HCT116 (cell line): ENCODE results near the gene PPM1H. TPM values are rescaled to one million over a fixed set of nuclear protein-coding genes. Genes with fewer than 3 reads are reported as not detected.
"Not testable (repeated sequence)": the region's sequence is repeated elsewhere in the genome, so short reads cannot be mapped to it uniquely, and the experiment has no call there.

Experiments used
- ATAC-seq: fragments of 200-7000 bp; cut with Tn5 transposase; 2 replicates; pipeline ENCODE4 v1.9.1; 2020; ENCODE audit warnings: mild to moderate bottlenecking, moderate library complexity
- BruUV-seq: library from RNA; stranded (reverse); fragments of 400-500 nt; replicated peaks from 2 replicates; lab custom pipeline; 2021; lab: Mats Ljungman, UMichigan
- CTCF ChIA-PET: fragments of 300-600 bp; sonication (Branson Sonifier 250); formaldehyde crosslinking; loops from one replicate; lab custom pipeline; 2021; ENCODE audit warnings: antibody characterized with exemption; lab: Charles Lee
- POLR2A ChIA-PET: fragments of 300-600, 350-600 bp; sonication (Branson Sonifier 250); formaldehyde crosslinking; loops from one replicate; lab custom pipeline; 2021; ENCODE audit warnings: antibody characterized with exemption; lab: Charles Lee
- RAD21 ChIA-PET, 2 experiments: fragments of 300-600 bp; sonication (Branson Sonifier 250); formaldehyde crosslinking; loops; one replicate each; lab custom pipeline; 2023; ENCODE audit warnings: low total read pairs in 2 of 2; ENCODE audit not compliant: uncharacterized antibody in 2 of 2, unreplicated experiment in 2 of 2, low non-redundant PET in 1 of 2; lab: Charles Lee
- DNase-seq: peaks from one replicate; pipeline ENCODE4 v3.0.0-alpha.2; 2010; ENCODE audit warnings: low read depth, low spot score
- H2AFZ ChIP-seq: fragments of 200-600 bp; shearing (Covaris generic), sonication (generic); 2 replicates; pipeline ENCODE4 v1.6.1; 2017; ENCODE audit warnings: low read depth, mixed run types, mixed read lengths, antibody characterized with exemption, low read length; ENCODE audit not compliant: poor library complexity, severe bottlenecking
- H3K27ac ChIP-seq: 2 replicates; pipeline ENCODE4 v1.5.1; 2012; ENCODE audit warnings: low read depth, low read length
- H3K27me3 ChIP-seq: fragments of 200-600 bp; sonication (generic); 2 replicates; pipeline ENCODE4 v1.6.1; 2016; ENCODE audit warnings: mixed run types, low read length, mixed read lengths; ENCODE audit not compliant: insufficient read depth
- H3K36me3 ChIP-seq, 2 experiments: fragments of 200-500 bp in 1 of 2; fragments of 200-600 bp in 1 of 2; sonication (Bioruptor generic) in 1 of 2; sonication (generic) in 1 of 2; 2 replicates each; pipeline versions ENCODE4 v1.5.1 to v1.6.1; 2014 to 2016; ENCODE audit warnings: low read length in 2 of 2, inconsistent platforms in 1 of 2, mixed read lengths in 1 of 2, mixed run types in 1 of 2; ENCODE audit not compliant: insufficient read depth in 2 of 2, control insufficient read depth in 1 of 2
- H3K4me1 ChIP-seq, 2 experiments: fragments of 200-600 bp in 1 of 2; sonication (generic) in 1 of 2; 2 replicates each; pipeline versions ENCODE4 v1.5.1 to v1.6.1; 2012 to 2017; ENCODE audit warnings: low read length in 2 of 2, inconsistent platforms in 1 of 2, mild to moderate bottlenecking in 1 of 2, mixed read lengths in 1 of 2, mixed run types in 1 of 2, moderate library complexity in 1 of 2; ENCODE audit not compliant: insufficient read depth in 2 of 2, control insufficient read depth in 1 of 2
- H3K4me2 ChIP-seq: fragments of 200-600 bp; sonication (generic); 2 replicates; pipeline ENCODE4 v1.6.1; 2017; ENCODE audit warnings: mixed run types, low read length, mixed read lengths
- H3K4me3 ChIP-seq, 2 experiments: fragments of 200-600 bp in 1 of 2; sonication (generic) in 1 of 2; replicated peaks in 1 of 2; 2 replicates each; pipeline ENCODE4 v1.5.1; 2011 to 2016; ENCODE audit warnings: low read length in 2 of 2, control low read depth in 1 of 2, low read depth in 1 of 2, mild to moderate bottlenecking in 1 of 2, mixed read lengths in 1 of 2, mixed run types in 1 of 2
- H3K79me2 ChIP-seq: fragments of 200-600 bp; sonication (generic); 2 replicates; pipeline ENCODE4 v1.6.1; 2017; ENCODE audit warnings: mild to moderate bottlenecking, mixed run types, low read length, moderate library complexity, mixed read lengths; ENCODE audit not compliant: insufficient read depth
- H3K9ac ChIP-seq: fragments of 200-600 bp; sonication (generic); 2 replicates; pipeline ENCODE4 v1.6.1; 2016; ENCODE audit warnings: low read length, mixed read lengths
- H3K9me2 ChIP-seq: fragments of 200-600 bp; sonication (generic), shearing (Covaris generic); 2 replicates; pipeline ENCODE4 v1.6.1; 2017; ENCODE audit warnings: mixed run types, mild to moderate bottlenecking, moderate library complexity; ENCODE audit not compliant: insufficient read depth
- H3K9me3 ChIP-seq, 2 experiments: fragments of 200-500 bp in 1 of 2; fragments of 200-600 bp in 1 of 2; sonication (Bioruptor generic) in 1 of 2; sonication (generic) in 1 of 2; 2 replicates each; pipeline ENCODE4 v1.6.1; 2014 to 2017; ENCODE audit warnings: low read length in 2 of 2, mixed read lengths in 2 of 2, inconsistent platforms in 1 of 2, low read depth in 1 of 2, mild to moderate bottlenecking in 1 of 2, mixed run types in 1 of 2, moderate library complexity in 1 of 2; ENCODE audit not compliant: control insufficient read depth in 1 of 2, insufficient read depth in 1 of 2
- H4K20me1 ChIP-seq: fragments of 200-600 bp; sonication (generic), shearing (Covaris generic); 2 replicates; pipeline ENCODE4 v1.6.1; 2017; ENCODE audit warnings: mixed run types, mild to moderate bottlenecking, moderate library complexity; ENCODE audit not compliant: insufficient read depth
- CBX3 ChIP-seq: IDR thresholded peaks from 2 replicates; pipeline ENCODE4 v1.6.1; 2012; ENCODE audit warnings: low read depth
- EGR1 ChIP-seq: IDR thresholded peaks from 2 replicates; pipeline ENCODE4 v1.6.1; 2012; ENCODE audit warnings: low read depth
- ELF1 ChIP-seq: IDR thresholded peaks from 2 replicates; pipeline ENCODE4 v1.6.1; 2012; ENCODE audit warnings: low read depth, borderline replicate concordance
- FOSL1 ChIP-seq: IDR thresholded peaks from 2 replicates; pipeline ENCODE4 v1.6.1; 2012; ENCODE audit warnings: low read depth
- JUND ChIP-seq: IDR thresholded peaks from 2 replicates; pipeline ENCODE4 v1.6.1; 2012
- SP1 ChIP-seq: IDR thresholded peaks from 2 replicates; pipeline ENCODE4 v1.6.1; 2012; ENCODE audit warnings: low read depth
- SRF ChIP-seq: IDR thresholded peaks from 2 replicates; pipeline ENCODE4 v1.6.1; 2012; ENCODE audit warnings: low read depth
- YY1 ChIP-seq: IDR thresholded peaks from 2 replicates; pipeline ENCODE4 v1.6.1; 2011; ENCODE audit warnings: low read length, low read depth, moderate library complexity, mild to moderate bottlenecking; ENCODE audit not compliant: insufficient replicate concordance; ENCODE audit errors: extremely low read depth
- intact Hi-C: fragments of 100-400 bp; cut with micrococcal nuclease; formaldehyde crosslinking; loops from 2 replicates; pipeline ENCODE4 v1.10.0; 2022
- total RNA-seq: library from RNA; stranded (reverse); gene quantifications from one replicate; pipeline ENCODE4 v1.2.1, GENCODE V29; 2021; ENCODE audit not compliant: unreplicated experiment
- TF ChIP-seq, protein P1 (sequence below), 3 experiments: fragments of 200-600 bp in 1 of 3; sonication (generic) in 1 of 3; IDR thresholded peaks in 2 of 3; conservative IDR thresholded peaks in 1 of 3; 2 replicates each; pipeline ENCODE4 v1.5.1; 2012 to 2017; ENCODE audit warnings: low read depth in 2 of 3, low read length in 2 of 3, antibody characterized with exemption in 1 of 3, borderline replicate concordance in 1 of 3, control low read depth in 1 of 3, mild to moderate bottlenecking in 1 of 3, mixed read lengths in 1 of 3, mixed run types in 1 of 3, moderate library complexity in 1 of 3; ENCODE audit not compliant: insufficient read depth in 1 of 3
- TF ChIP-seq, protein P2 (sequence below): IDR thresholded peaks from 2 replicates; pipeline ENCODE4 v1.6.1; 2012
- TF ChIP-seq, protein P3 (sequence below): IDR thresholded peaks from 2 replicates; pipeline ENCODE4 v1.6.1; 2012

PPM1H gene
- total RNA-seq, 1 experiment from 2014 or later, result 8.0 TPM

DNA sequence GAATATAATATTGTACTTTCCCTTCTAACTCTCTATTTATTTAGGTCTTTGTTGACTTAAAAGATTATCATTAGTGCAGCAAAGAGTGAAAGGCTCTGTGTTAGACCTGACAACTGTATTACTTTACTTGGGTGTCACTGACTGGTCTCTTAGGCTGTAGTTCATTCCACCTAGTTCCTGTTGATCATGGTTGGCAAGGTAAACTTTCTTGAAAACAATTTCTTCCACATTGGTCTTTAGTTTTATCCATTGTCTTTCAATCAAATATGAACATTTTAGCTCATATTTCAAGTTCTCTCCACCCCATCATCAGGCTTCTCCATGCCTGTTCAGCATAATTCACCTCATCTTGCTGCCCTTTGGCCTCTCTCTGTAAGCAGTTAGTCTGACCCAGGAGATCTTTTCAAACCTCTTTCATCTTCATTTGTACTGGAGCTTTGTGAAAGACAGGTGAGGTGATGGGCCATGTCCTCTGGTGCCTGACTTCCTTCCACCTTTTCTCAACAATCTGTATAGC is 32.1 kb upstream of the PPM1H start (continued):
- TF ChIP-seq, protein P1, sequence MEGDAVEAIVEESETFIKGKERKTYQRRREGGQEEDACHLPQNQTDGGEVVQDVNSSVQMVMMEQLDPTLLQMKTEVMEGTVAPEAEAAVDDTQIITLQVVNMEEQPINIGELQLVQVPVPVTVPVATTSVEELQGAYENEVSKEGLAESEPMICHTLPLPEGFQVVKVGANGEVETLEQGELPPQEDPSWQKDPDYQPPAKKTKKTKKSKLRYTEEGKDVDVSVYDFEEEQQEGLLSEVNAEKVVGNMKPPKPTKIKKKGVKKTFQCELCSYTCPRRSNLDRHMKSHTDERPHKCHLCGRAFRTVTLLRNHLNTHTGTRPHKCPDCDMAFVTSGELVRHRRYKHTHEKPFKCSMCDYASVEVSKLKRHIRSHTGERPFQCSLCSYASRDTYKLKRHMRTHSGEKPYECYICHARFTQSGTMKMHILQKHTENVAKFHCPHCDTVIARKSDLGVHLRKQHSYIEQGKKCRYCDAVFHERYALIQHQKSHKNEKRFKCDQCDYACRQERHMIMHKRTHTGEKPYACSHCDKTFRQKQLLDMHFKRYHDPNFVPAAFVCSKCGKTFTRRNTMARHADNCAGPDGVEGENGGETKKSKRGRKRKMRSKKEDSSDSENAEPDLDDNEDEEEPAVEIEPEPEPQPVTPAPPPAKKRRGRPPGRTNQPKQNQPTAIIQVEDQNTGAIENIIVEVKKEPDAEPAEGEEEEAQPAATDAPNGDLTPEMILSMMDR (IDR thresholded peaks at IDR 0.05 in 2 of 3, conservative IDR thresholded peaks at IDR 0.05 in 1 of 3; ENCODE audit: borderline replicate concordance in 1 of 3, insufficient read depth in 1 of 3, low read depth in 2 of 3, low read length in 2 of 3), result no peak
- TF ChIP-seq, protein P2, sequence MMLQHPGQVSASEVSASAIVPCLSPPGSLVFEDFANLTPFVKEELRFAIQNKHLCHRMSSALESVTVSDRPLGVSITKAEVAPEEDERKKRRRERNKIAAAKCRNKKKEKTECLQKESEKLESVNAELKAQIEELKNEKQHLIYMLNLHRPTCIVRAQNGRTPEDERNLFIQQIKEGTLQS, result no peak
- TF ChIP-seq SP1, result no peak
- no peak for TF ChIP-seq CBX3
- no peak for TF ChIP-seq EGR1
- TF ChIP-seq, all 23 proteins: peak for 0

DNA sequence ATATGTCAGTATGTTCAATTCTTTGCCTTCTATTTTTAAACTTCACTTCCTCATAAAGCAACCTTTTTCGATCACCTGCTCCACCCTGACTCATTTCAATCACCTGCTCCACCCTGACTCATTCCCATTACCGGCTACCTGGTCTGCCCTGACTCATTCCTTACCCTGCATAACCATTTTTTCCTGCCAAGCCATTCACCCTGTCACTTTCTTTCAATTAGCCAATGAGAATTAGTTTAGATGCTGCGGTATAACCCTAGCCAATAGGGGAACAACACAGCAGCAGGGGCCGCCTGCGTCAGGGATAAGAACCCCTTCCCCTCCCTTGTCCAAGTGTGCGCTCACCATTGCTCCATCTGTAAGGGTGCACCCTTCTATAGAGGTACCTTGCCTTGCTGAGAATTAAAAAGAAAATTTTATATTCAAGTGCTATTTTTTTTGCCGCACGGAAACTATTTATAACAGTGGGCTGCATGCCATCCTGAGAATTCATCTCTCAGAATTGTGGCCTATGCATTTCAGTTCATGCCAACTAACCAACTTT is 31.6 kb upstream of the PPM1H start:
- H3K4me3 ChIP-seq, H3K9ac ChIP-seq, H3K79me2 ChIP-seq, H3K27ac ChIP-seq, H3K9me3 ChIP-seq, CTCF ChIA-PET, intact Hi-C loops, H3K27me3 ChIP-seq, RAD21 ChIA-PET, H4K20me1 ChIP-seq, H3K36me3 ChIP-seq, H3K9me2 ChIP-seq, POLR2A ChIA-PET, BruUV-seq: not testable (repeated sequence)
- ATAC-seq (peak; percentile 98), DNase-seq (peak; percentile 85)
- TF ChIP-seq CBX3 (peak; percentile 73), SRF (peak; percentile 69), ELF1 (peak; percentile 16; the same call in 1 of the 2 replicates), YY1 (peak; percentile 12), SP1 (peak; percentile 66), FOSL1 (peak; percentile 90), JUND (peak; percentile 91)
- TF ChIP-seq, protein P3, sequence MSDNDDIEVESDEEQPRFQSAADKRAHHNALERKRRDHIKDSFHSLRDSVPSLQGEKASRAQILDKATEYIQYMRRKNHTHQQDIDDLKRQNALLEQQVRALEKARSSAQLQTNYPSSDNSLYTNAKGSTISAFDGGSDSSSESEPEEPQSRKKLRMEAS, result peak; percentile 27; the same call in 1 of the 2 replicates
- peaks cover 0 to 15% of the 10 kb centered on the region in 2 experiments; a peak in 2 of 4 replicates for H3K4me1 ChIP-seq
- H2AFZ ChIP-seq, result peak overlapping the region; percentile 87
- H3K4me2 ChIP-seq, result peak overlapping the region; percentile 34

DNA sequence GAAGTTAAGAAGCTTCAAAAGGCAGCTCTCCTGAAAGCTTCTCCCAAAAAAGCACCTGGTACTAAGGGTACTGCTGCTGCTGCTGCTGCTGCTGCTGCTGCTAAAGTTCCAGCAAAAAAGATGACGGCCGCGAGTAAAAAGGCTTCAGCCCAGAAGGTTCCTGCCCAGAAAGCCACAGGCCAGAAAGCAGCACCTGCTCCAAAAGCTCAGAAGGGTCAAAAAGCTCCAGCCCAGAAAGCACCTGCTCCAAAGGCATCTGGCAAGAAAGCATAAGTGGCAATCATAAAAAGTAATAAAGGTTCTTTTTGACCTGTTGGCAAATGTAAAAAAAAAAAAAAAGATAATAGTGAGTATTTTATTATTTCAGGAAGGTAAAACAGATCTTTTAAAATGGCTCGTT is 30.8 kb upstream of the PPM1H start:
- CTCF ChIA-PET, result not testable (repeated sequence)

More for the DNA sequence above, 30.8 kb upstream of the PPM1H start:
- H3K4me2 ChIP-seq, RAD21 ChIA-PET, H3K27ac ChIP-seq, H3K4me3 ChIP-seq, ATAC-seq, POLR2A ChIA-PET, H3K36me3 ChIP-seq, H4K20me1 ChIP-seq, H3K27me3 ChIP-seq, H3K79me2 ChIP-seq, intact Hi-C loops, H3K9me2 ChIP-seq, DNase-seq, H2AFZ ChIP-seq, H3K9ac ChIP-seq, BruUV-seq, H3K9me3 ChIP-seq: not testable (repeated sequence)
- peaks cover 0 to 15% of the 10 kb centered on the region in 2 experiments; a peak in 2 of 4 replicates for H3K4me1 ChIP-seq
